ENCODE data around the gene CDH19.

The CDH19 gene

GRCh38 chr18:66603941-66604627, at the start of gene CDH19:
TSS of gene CDH19 (minus strand) at chr18:66604090. CDS start at chr18:66572204, 31,886 bp downstream.
- Mint-ChIP-seq H3K4me1 (no peaks in the 10 kb centered on the region), H3K9me3 (no peaks in the 10 kb centered on the region), H3K4me3 (no peak within 1 kb of the TSS), H3K27ac (no peak within 1 kb of the TSS), H3K27me3 (no peaks in the 10 kb centered on the region)
- ATAC-seq = no peak
- no peak for DNase-seq

- H3K27ac Mint-ChIP-seq = no peak overlapping the region
- ATAC-seq = no peak
- H3K27me3 Mint-ChIP-seq = no peaks in the 10 kb centered on the region
These were observed 43.8 kb upstream of the CDH19 start for GRCh38 chr18:66647671-66648070.

GRCh38 chr18:66646609-66647008, 42.7 kb upstream of the CDH19 start:
- Mint-ChIP-seq H3K27me3 (no peaks in the 10 kb centered on the region), H3K27ac (no peak overlapping the region), H3K4me1 (no peaks in the 10 kb centered on the region), H3K9me3 (peaks cover 0 to 15% of the 10 kb centered on the region in 2 donors), H3K4me3 (no peak overlapping the region)
- DNase-seq (no peak), ATAC-seq (no peak)

More at GRCh38 chr18:66647671-66648070, 43.8 kb upstream of the CDH19 start:
- Mint-ChIP-seq H3K9me3 (peaks cover 0 to 15% of the 10 kb centered on the region in 2 donors), H3K4me1 (no peaks in the 10 kb centered on the region), H3K4me3 (no peak overlapping the region)
- no peak for DNase-seq

DNA sequence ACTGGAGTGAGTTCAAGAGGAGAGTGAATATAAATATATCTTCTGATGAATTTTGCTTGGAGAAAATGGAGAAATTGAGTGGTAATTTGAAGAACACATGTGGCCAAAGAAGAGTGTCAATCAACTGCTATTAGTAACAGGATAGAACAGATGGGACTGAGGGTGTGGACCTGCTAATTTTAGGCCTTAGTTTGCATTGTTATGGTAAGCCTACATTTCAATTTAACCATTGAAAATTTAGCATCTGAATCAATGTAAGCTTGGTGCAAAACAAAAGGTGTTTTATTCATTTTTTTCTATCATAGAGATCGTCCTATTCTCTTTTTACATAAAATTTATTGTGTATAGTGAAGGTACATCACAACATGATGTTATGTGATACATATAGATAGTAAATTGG, 42.1 kb upstream of the CDH19 start:
- H3K9me3 Mint-ChIP-seq = peaks cover 2 to 15% of the 10 kb centered on the region in 2 donors
- ATAC-seq (no peak), DNase-seq (no peak)
- no peak overlapping the region for H3K27ac Mint-ChIP-seq
- H3K4me3 Mint-ChIP-seq = no peak overlapping the region
- H3K27me3 Mint-ChIP-seq = no peaks in the 10 kb centered on the region
- H3K4me1 Mint-ChIP-seq = no peaks in the 10 kb centered on the region

DNA sequence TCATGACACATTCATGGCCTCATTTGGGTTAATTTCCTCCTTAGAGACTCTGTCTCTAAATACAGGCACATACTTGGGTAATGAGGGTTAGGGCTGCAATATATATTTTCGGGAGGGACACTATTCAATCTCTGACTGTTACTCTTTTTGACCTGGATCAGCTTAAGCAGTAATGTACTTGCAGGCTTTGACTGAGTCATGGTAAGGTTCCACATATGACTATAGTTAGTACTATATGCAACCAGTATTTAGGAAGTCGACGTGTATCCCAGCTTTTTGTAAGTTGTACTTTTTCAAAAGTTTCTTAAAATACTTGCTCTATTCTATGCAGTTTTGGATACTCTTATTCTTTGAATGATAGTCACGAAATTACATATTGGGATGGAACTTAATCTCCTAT, 37.2 kb upstream of the CDH19 start:
- H3K27me3 Mint-ChIP-seq = no peaks in the 10 kb centered on the region
- peaks cover 5 to 13% of the 10 kb centered on the region in 2 donors for H3K9me3 Mint-ChIP-seq
- H3K4me3 Mint-ChIP-seq = no peak overlapping the region
- DNase-seq = no peak
- no peak for ATAC-seq
- no peak overlapping the region for H3K27ac Mint-ChIP-seq
- H3K4me1 Mint-ChIP-seq = no peaks in the 10 kb centered on the region

- Mint-ChIP-seq H3K27me3 (no peaks in the 10 kb centered on the region), H3K4me3 (no peak overlapping the region), H3K4me1 (no peaks in the 10 kb centered on the region), H3K27ac (no peak overlapping the region), H3K9me3 (peaks cover 5 to 13% of the 10 kb centered on the region in 2 donors)
- DNase-seq = no peak
- no peak for ATAC-seq
These were observed 36.5 kb upstream of the CDH19 start for GRCh38 chr18:66640431-66640830.

DNA sequence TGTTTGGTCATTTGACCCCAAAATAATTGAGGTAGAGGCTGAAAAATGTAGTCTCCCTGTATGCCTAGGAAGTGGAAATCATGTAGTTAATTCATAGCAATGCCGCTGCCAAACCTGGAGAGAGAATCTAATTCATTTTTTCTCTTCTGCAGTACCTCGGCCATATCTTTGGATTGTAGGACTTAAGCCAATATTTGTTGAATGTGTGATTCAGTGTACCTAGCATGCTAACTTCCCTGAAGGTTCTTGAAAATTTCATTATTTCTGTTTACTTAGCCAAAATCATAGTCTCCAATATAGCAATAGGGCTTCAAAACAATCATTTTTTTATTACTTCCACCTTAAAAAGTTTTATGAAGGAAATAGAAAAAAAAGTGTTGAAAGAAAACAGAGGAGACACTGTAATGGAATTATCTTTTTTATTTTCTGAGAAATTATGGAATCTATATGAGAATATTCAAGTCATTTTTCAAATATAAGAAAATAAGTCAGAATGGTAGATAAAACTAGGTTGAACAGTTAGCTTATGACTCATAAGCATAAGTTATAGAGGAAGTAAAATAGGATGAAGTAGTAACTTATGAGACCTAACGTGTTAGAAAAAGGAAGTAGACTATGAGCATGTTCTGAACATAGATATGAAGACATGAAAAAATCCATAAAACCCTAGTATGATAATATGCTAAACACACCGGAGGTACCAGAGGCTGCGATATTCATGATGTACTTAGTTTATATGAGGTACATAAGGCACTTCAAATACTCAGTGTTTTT, 35.2 kb upstream of the CDH19 start:
- no peak overlapping the region for H3K27ac Mint-ChIP-seq

GRCh38 chr18:66635342-66635741, 31.5 kb upstream of the CDH19 start:
- H3K9me3 Mint-ChIP-seq = peaks cover 0 to 2% of the 10 kb centered on the region in 2 donors
- ATAC-seq (no peak), DNase-seq (no peak)
- no peak overlapping the region for H3K27ac Mint-ChIP-seq
- no peaks in the 10 kb centered on the region for H3K4me1 Mint-ChIP-seq
- H3K4me3 Mint-ChIP-seq = no peak overlapping the region
- no peaks in the 10 kb centered on the region for H3K27me3 Mint-ChIP-seq

More for the DNA sequence above, 35.2 kb upstream of the CDH19 start:
- no peak for DNase-seq
- H3K9me3 Mint-ChIP-seq = peaks cover 5 to 7% of the 10 kb centered on the region in 2 donors
- no peaks in the 10 kb centered on the region for H3K4me1 Mint-ChIP-seq
- ATAC-seq = no peak
- no peaks in the 10 kb centered on the region for H3K27me3 Mint-ChIP-seq
- H3K4me3 Mint-ChIP-seq = no peak overlapping the region

GRCh38 chr18:66632756-66633155, 28.9 kb upstream of the CDH19 start:
- no peak for ATAC-seq
- H3K4me1 Mint-ChIP-seq = no peaks in the 10 kb centered on the region

DNA sequence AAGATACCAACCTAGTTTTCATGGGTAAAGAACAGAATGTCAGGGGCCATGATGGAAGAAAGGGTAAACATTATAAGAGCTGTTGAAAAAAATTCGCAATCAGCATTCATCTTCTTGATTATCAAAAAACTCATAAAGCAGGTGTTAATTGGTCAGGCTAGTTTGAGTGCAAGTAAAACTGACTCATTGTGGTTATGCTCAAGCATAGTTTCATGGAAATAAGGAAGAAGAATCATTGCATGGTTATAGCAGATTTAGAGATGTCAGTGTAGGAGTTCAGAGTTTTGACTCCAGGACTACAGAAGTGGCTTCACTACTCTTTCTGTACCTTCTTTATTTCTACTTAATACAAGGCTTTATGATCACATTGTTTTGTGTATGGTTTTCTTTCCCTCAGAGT, 26.9 kb upstream of the CDH19 start:
- Mint-ChIP-seq H3K27me3 (no peaks in the 10 kb centered on the region), H3K9me3 (peaks cover 15 to 17% of the 10 kb centered on the region in 2 donors), H3K27ac (no peak overlapping the region), H3K4me3 (no peak overlapping the region), H3K4me1 (no peaks in the 10 kb centered on the region)
- ATAC-seq (no peak), DNase-seq (no peak)

More at GRCh38 chr18:66632756-66633155, 28.9 kb upstream of the CDH19 start:
- DNase-seq = no peak
- H3K27me3 Mint-ChIP-seq = no peaks in the 10 kb centered on the region
- no peak overlapping the region for H3K27ac Mint-ChIP-seq
- peaks cover 9 to 15% of the 10 kb centered on the region in 2 donors for H3K9me3 Mint-ChIP-seq
- no peak overlapping the region for H3K4me3 Mint-ChIP-seq

GRCh38 chr18:66623821-66624220, 19.9 kb upstream of the CDH19 start:
- no peaks in the 10 kb centered on the region for H3K4me1 Mint-ChIP-seq
- no peak for ATAC-seq
- H3K27ac Mint-ChIP-seq = no peak overlapping the region
- no peaks in the 10 kb centered on the region for H3K27me3 Mint-ChIP-seq
- no peak overlapping the region for H3K4me3 Mint-ChIP-seq
- peaks cover 15 to 20% of the 10 kb centered on the region in 2 donors for H3K9me3 Mint-ChIP-seq
- no peak for DNase-seq

DNA sequence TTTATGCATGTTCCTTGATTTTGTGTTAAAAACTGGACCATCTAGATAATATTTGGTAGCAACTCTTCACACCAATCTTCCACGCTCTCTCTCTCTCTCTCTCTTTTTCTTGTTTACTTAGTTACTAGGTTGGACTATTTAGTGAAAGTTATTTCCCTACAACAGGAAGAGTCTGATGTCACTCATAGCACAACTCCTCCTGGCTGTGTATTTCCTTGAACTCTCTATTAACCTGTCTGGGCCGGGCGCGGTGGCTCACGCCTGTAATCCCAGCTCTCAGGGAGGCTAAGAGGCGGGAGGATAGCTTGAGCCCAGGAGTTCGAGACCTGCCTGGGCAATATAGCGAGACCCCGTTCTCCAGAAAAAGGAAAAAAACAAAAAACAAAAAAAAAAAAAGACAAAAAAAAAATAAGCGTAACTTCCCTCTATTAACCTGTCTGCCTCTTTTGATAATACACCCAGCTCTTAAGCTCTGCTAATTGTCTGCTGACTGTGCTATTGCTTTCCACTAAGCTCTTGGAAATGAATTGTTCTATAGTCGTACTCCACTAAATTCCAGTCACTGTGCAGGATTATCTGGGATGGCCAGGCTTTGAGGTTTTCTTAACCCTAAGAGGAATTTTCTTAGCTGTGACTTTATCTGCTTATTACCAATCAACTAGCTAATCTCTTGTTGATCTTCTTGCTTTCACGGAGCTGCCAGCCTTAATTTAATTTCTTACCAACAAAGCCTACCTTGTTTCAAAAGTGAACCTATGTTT, 18.1 kb upstream of the CDH19 start:
- Mint-ChIP-seq H3K4me3 (no peak overlapping the region), H3K27me3 (no peaks in the 10 kb centered on the region), H3K27ac (no peak overlapping the region), H3K4me1 (no peaks in the 10 kb centered on the region), H3K9me3 (peaks cover 8 to 18% of the 10 kb centered on the region in 2 donors)
- DNase-seq = no peak
- no peak for ATAC-seq

DNA sequence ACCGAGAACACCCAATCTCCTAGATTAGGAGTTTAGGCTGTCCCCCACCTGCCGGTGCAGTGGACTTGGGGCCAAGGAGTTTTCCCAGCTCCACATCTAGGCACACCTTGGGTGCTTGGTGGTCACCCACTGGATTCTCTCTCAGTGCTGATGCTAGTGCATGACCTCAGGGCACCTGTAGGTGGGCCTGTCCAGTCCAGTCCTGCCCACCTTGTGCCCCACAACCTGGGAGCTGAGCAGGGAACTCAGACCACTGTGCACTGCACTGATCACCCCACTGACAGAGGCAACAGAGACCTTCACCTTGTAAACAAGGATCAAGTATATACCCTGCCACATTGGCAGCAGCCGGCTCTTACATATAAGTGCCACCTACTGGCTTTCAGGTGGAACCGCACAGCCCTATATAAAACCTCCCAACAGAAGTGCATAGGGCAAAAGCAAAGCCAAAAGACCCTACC, 12.7 kb upstream of the CDH19 start:
- no peak for DNase-seq
- Mint-ChIP-seq H3K4me1 (no peaks in the 10 kb centered on the region), H3K4me3 (no peak overlapping the region), H3K27me3 (no peaks in the 10 kb centered on the region), H3K27ac (no peak overlapping the region), H3K9me3 (peaks cover 2 to 5% of the 10 kb centered on the region in 2 donors)
- ATAC-seq = peak; percentile 42

- ATAC-seq (no peak), DNase-seq (no peak)
- Mint-ChIP-seq H3K27me3 (no peaks in the 10 kb centered on the region), H3K27ac (no peak overlapping the region), H3K9me3 (peaks cover 0 to 5% of the 10 kb centered on the region in 2 donors), H3K4me3 (no peak overlapping the region), H3K4me1 (no peaks in the 10 kb centered on the region)
These were observed 11.3 kb upstream of the CDH19 start for GRCh38 chr18:66615176-66615575.

GRCh38 chr18:66607632-66608031, 3.7 kb upstream of the CDH19 start:
- Mint-ChIP-seq H3K27me3 (no peaks in the 10 kb centered on the region), H3K9me3 (no peaks in the 10 kb centered on the region)

More at GRCh38 chr18:66607632-66608031, 3.7 kb upstream of the CDH19 start:
- Mint-ChIP-seq H3K4me3 (no peak overlapping the region), H3K4me1 (no peaks in the 10 kb centered on the region), H3K27ac (no peak overlapping the region)
- ATAC-seq (no peak), DNase-seq (no peak)
